WTC11 (cell line): ENCODE measurements around the gene PRTN3. TPM values are rescaled to one million over a fixed set of nuclear protein-coding genes. Genes with fewer than 3 reads are reported as not detected.
A peak's percentile ranks its signal among the peaks of the same experiment; 100 is the strongest.

ENCODE experiments used
- ATAC-seq: fragments of 200-7000 bp; cut with Tn5 transposase; 2 replicates; pipeline ENCODE4 v1.10.0; 2021; ENCODE audit warnings: mild to moderate bottlenecking, moderate library complexity
- CTCF ChIA-PET: fragments of 300-600 bp; sonication (Branson Sonifier 250); formaldehyde crosslinking; loops from one replicate; lab custom pipeline; 2021; ENCODE audit warnings: antibody characterized with exemption; lab: Charles Lee
- POLR2A ChIA-PET: fragments of 350-600 bp; sonication (Branson Sonifier 250); formaldehyde crosslinking; loops from one replicate; lab custom pipeline; 2021; ENCODE audit warnings: antibody characterized with exemption; lab: Charles Lee
- DNase-seq: peaks from one replicate; pipeline ENCODE4 v3.0.0; 2021; ENCODE audit warnings: low spot score
- H3K27ac Mint-ChIP-seq: 2 replicates; pipeline ENCODE4 v1.8.0; 2021; ENCODE audit warnings: mixed read lengths
- H3K27me3 Mint-ChIP-seq: 2 replicates; pipeline ENCODE4 v1.8.0; 2021; ENCODE audit warnings: low read depth, mild to moderate bottlenecking, moderate library complexity, mixed read lengths
- H3K36me3 Mint-ChIP-seq: 2 replicates; pipeline ENCODE4 v1.8.0; 2021; ENCODE audit warnings: mixed read lengths
- H3K4me1 Mint-ChIP-seq: 2 replicates; pipeline ENCODE4 v1.8.0; 2022; ENCODE audit warnings: mixed read lengths
- H3K4me3 Mint-ChIP-seq: 2 replicates; pipeline ENCODE4 v1.8.0; 2021; ENCODE audit warnings: mild to moderate bottlenecking, moderate library complexity, mixed read lengths
- H3K9me3 Mint-ChIP-seq: 2 replicates; pipeline ENCODE4 v1.8.0; 2021; ENCODE audit warnings: mixed read lengths
- AR ChIP-seq: fragments of 250-450 bp; sonication (Bioruptor Pico); IDR thresholded peaks from 2 replicates; pipeline ENCODE4 v1.9.0; 2021; ENCODE audit warnings: mild to moderate bottlenecking
- ATF3 ChIP-seq: sonication (generic); formaldehyde crosslinking; conservative IDR thresholded peaks from 2 replicates; pipeline ENCODE4 v1.8.1; 2022; ENCODE audit warnings: mild to moderate bottlenecking, missing genetic modification reagents
- CREB1 ChIP-seq: sonication (generic); formaldehyde crosslinking; IDR thresholded peaks from 2 replicates; pipeline ENCODE4 v1.8.0; 2023; ENCODE audit warnings: mild to moderate bottlenecking, missing genetic modification reagents
- E2F1 ChIP-seq: sonication (generic); formaldehyde crosslinking; IDR thresholded peaks from 2 replicates; pipeline ENCODE4 v1.8.0; 2022; ENCODE audit warnings: mild to moderate bottlenecking, missing genetic modification reagents
- E2F4 ChIP-seq: sonication (generic); formaldehyde crosslinking; IDR thresholded peaks from 2 replicates; pipeline ENCODE4 v1.8.1; 2022; ENCODE audit warnings: low read depth, mild to moderate bottlenecking, moderate library complexity, missing genetic modification reagents, borderline replicate concordance
- E2F5 ChIP-seq: sonication (generic); formaldehyde crosslinking; IDR thresholded peaks from 2 replicates; pipeline ENCODE4 v1.8.1; 2022; ENCODE audit warnings: mild to moderate bottlenecking, moderate library complexity, missing genetic modification reagents
- FOXJ3 ChIP-seq: sonication (generic); formaldehyde crosslinking; IDR thresholded peaks from 2 replicates; pipeline ENCODE4 v1.9.0; 2021; ENCODE audit warnings: missing genetic modification reagents, mild to moderate bottlenecking, borderline replicate concordance
- IRF1 ChIP-seq: sonication (generic); formaldehyde crosslinking; IDR thresholded peaks from 2 replicates; pipeline ENCODE4 v1.8.0; 2023; ENCODE audit warnings: missing genetic modification reagents
- IRF2 ChIP-seq: sonication (generic); formaldehyde crosslinking; IDR thresholded peaks from 2 replicates; pipeline ENCODE4 v1.8.0; 2022; ENCODE audit warnings: low read depth, missing genetic modification reagents, borderline replicate concordance
- JAZF1 ChIP-seq: fragments of 250-450 bp; sonication (Bioruptor Pico); IDR thresholded peaks from 2 replicates; pipeline ENCODE4 v1.9.0; 2021; ENCODE audit warnings: moderate library complexity, mild to moderate bottlenecking, inconsistent platforms
- JUN ChIP-seq: sonication (generic); formaldehyde crosslinking; IDR thresholded peaks from 2 replicates; pipeline ENCODE4 v1.8.0; 2023; ENCODE audit warnings: mild to moderate bottlenecking, missing genetic modification reagents
- NFATC4 ChIP-seq: fragments of 250-450 bp; sonication (Bioruptor Pico); IDR thresholded peaks from 2 replicates; pipeline ENCODE4 v1.9.0; 2021; ENCODE audit warnings: mild to moderate bottlenecking
- NR2C2 ChIP-seq: sonication (generic); formaldehyde crosslinking; IDR thresholded peaks from 2 replicates; pipeline ENCODE4 v1.8.0; 2022; ENCODE audit warnings: mild to moderate bottlenecking, missing genetic modification reagents
- NR3C1 ChIP-seq: sonication (generic); formaldehyde crosslinking; conservative IDR thresholded peaks from 2 replicates; pipeline ENCODE4 v1.8.1; 2023; ENCODE audit warnings: low read depth, mild to moderate bottlenecking, missing genetic modification reagents
- RORB ChIP-seq: fragments of 250-450 bp; sonication (Bioruptor Pico); IDR thresholded peaks from 2 replicates; pipeline ENCODE4 v1.9.0; 2021; ENCODE audit warnings: mild to moderate bottlenecking
- SP1 ChIP-seq: sonication (generic); formaldehyde crosslinking; conservative IDR thresholded peaks from 2 replicates; pipeline ENCODE4 v1.8.1; 2022; ENCODE audit warnings: missing genetic modification reagents
- ZNF281 ChIP-seq: sonication (generic); formaldehyde crosslinking; IDR thresholded peaks from 2 replicates; pipeline ENCODE4 v1.8.0; 2023; ENCODE audit warnings: mild to moderate bottlenecking, missing genetic modification reagents
- ZNF423 ChIP-seq: fragments of 250-450 bp; sonication (Bioruptor Pico); IDR thresholded peaks from 2 replicates; pipeline ENCODE4 v2.1.2; 2022; ENCODE audit warnings: mild to moderate bottlenecking, moderate library complexity
- ZNF425 ChIP-seq: fragments of 250-450 bp; sonication (Bioruptor Pico); conservative IDR thresholded peaks from 2 replicates; pipeline ENCODE4 v1.9.0; 2021; ENCODE audit warnings: mild to moderate bottlenecking
- ZNF671 ChIP-seq: fragments of 250-450 bp; sonication (Bioruptor Pico); IDR thresholded peaks from 2 replicates; pipeline ENCODE4 v1.8.0; 2021; ENCODE audit warnings: mild to moderate bottlenecking
- total RNA-seq: library from RNA; stranded (reverse); gene quantifications from 3 replicates; pipeline ENCODE4 v1.2.3, GENCODE V29; 2021

Gene PRTN3
- total RNA-seq, 1 experiment from 2014 or later: 0.61 TPM

GRCh38 chr19:805600-806550, 34.9 kb upstream of the PRTN3 start:
- no peaks in the 10 kb centered on the region for H3K9me3 Mint-ChIP-seq
- DNase-seq: no peak
- TF ChIP-seq IRF2 (CRISPR knock-in tag): no peak
- TF ChIP-seq ZNF281 (CRISPR knock-in tag): no peak
- TF ChIP-seq ZNF423: no peak
- TF ChIP-seq NFATC4 (CRISPR knock-in tag): no peak
- TF ChIP-seq E2F5 (CRISPR knock-in tag): no peak
- no peak for TF ChIP-seq IRF1 (CRISPR knock-in tag)
- TF ChIP-seq JUN: no peak
- no peak for TF ChIP-seq JAZF1
- no peak for TF ChIP-seq SP1 (CRISPR knock-in tag)
- no peak for TF ChIP-seq RORB (CRISPR knock-in tag)
- no peak for TF ChIP-seq FOXJ3 (CRISPR knock-in tag)
- TF ChIP-seq E2F4 (CRISPR knock-in tag): no peak
- TF ChIP-seq AR (CRISPR knock-in tag): no peak
- TF ChIP-seq NR3C1 (CRISPR knock-in tag): no peak
- TF ChIP-seq CREB1 (CRISPR knock-in tag): no peak
- no peak for TF ChIP-seq NR2C2 (CRISPR knock-in tag)
- no peak for TF ChIP-seq ZNF671 (CRISPR knock-in tag)
- TF ChIP-seq ATF3 (CRISPR knock-in tag): no peak
- TF ChIP-seq E2F1 (CRISPR knock-in tag): no peak
- TF ChIP-seq ZNF425 (CRISPR knock-in tag): no peak
- H3K4me1 Mint-ChIP-seq: peaks cover 23% of the 10 kb centered on the region
- H3K27me3 Mint-ChIP-seq: no peaks in the 10 kb centered on the region
- H3K36me3 Mint-ChIP-seq: peaks cover 57% of the 10 kb centered on the region
- CTCF ChIA-PET: interaction anchor here (1.4 kb wide), 1 partner anchor 33 kb away, joined by 3 read pairs; no protein-coding TSS in a partner anchor
- no peak overlapping the region for H3K4me3 Mint-ChIP-seq
- POLR2A ChIA-PET: no interaction called here
- H3K27ac Mint-ChIP-seq: no peak overlapping the region
- peak; percentile 15 for ATAC-seq
